ENCODE data around the gene CDKN2A. TPM values are rescaled to one million over a fixed set of nuclear protein-coding genes. Genes with fewer than 3 reads are reported as not detected.

The CDKN2A gene
- total RNA-seq, 1 experiment from 2014 or later: 0.35 TPM

- Histone ChIP-seq H4K8ac (replicated peaks; ENCODE audit: insufficient read length, low read depth, low read length) (no peak overlapping the region), H4K5ac (ENCODE audit: insufficient read length, low read depth, low read length) (no peak overlapping the region), H2BK15ac (ENCODE audit: low read depth, low read length) (no peak overlapping the region), H3K27ac (ENCODE audit: insufficient read length, low read depth, low read length) (no peak overlapping the region), H2BK12ac (ENCODE audit: insufficient read length, low read depth, low read length) (no peak overlapping the region), H3K14ac (ENCODE audit: insufficient read depth, low read length) (no peak overlapping the region), H3K56ac (ENCODE audit: insufficient read length, low read depth, low read length) (no peak overlapping the region), H3K23ac (ENCODE audit: insufficient read length, low read depth, low read length) (no peak overlapping the region), H2AFZ (ENCODE audit: low read length) (no peak overlapping the region), H2BK20ac (ENCODE audit: low read depth, low read length, poor library complexity, severe bottlenecking) (no peak overlapping the region), H3T11ph (ENCODE audit: low read length) (no peak overlapping the region), H3K18ac (ENCODE audit: insufficient read length, low read depth, low read length) (no peak overlapping the region), H2AK5ac (ENCODE audit: insufficient read length, low read length) (no peak overlapping the region), H3K27me3 (ENCODE audit: insufficient read depth, low read length) (no peaks in the 10 kb centered on the region), H2BK5ac (ENCODE audit: insufficient read length, low read length) (no peak overlapping the region), H3K4me2 (ENCODE audit: insufficient read depth, insufficient read length, low read length) (no peak overlapping the region), H4K91ac (ENCODE audit: insufficient read length, low read depth, low read length) (no peak overlapping the region), H3K4me1 (ENCODE audit: insufficient read depth, low read length) (no peaks in the 10 kb centered on the region; the same call in 1 of the 2 replicates), H2BK120ac (ENCODE audit: low read depth, low read length, poor library complexity, severe bottlenecking) (no peak overlapping the region), H3K4ac (ENCODE audit: low read depth, low read length) (no peak overlapping the region), H3K23me2 (ENCODE audit: insufficient read length, low read depth, low read length, poor library complexity, severe bottlenecking) (no peaks in the 10 kb centered on the region), H4K20me1 (ENCODE audit: control insufficient read depth, insufficient read depth, insufficient read length) (no peaks in the 10 kb centered on the region), H3K79me2 (ENCODE audit: insufficient read depth, low read length) (no peaks in the 10 kb centered on the region), H3K9ac (ENCODE audit: extremely low read depth, insufficient read length, low read length) (no peak overlapping the region), H3K9me3 (ENCODE audit: control insufficient read depth, low read depth, low read length) (no peaks in the 10 kb centered on the region), H3K79me1 (ENCODE audit: insufficient read depth, low read depth, low read length, poor library complexity, severe bottlenecking) (no peaks in the 10 kb centered on the region)
- WGBS (ENCODE audit: extremely low coverage, insufficient read length, low lambda C conversion rate): no CpG with 5 or more reads among the region's 4 CpGs
- H3K4me3 Mint-ChIP-seq: no peak overlapping the region
- peaks cover 3 to 4% of the 10 kb centered on the region in 2 experiments; a peak in 3 of 5 replicates for H3K9me3 Mint-ChIP-seq
- H3K36me3 Mint-ChIP-seq (ENCODE audit: insufficient read depth in 1 of 3, low read depth in 3 of 3): no peaks in the 10 kb centered on the region
- no peak for DNase-seq
- H3K4me1 Mint-ChIP-seq: peaks cover 0 to 3% of the 10 kb centered on the region in 2 experiments; a peak in 2 of 4 replicates
- no peaks in the 10 kb centered on the region; the same call in none of the 2 replicates for H3K27me3 Mint-ChIP-seq (ENCODE audit: low read depth)
- no peak for TF ChIP-seq CTCF (conservative IDR thresholded peaks at IDR 0.05)
- H3K27ac Mint-ChIP-seq: no peak overlapping the region; a peak in 1 of 7 replicates
These were observed 74.5 kb downstream of the CDKN2A start for GRCh38 chr9:21919377-21920362.

Other genes starting within 250 kb of the CDKN2A start
- gene MTAP, start 191.8 kb downstream of the CDKN2A start, total RNA-seq (2021): 91.5 and 102 TPM in 2 replicates
- gene CDKN2B-AS1, start 399 bp upstream of the CDKN2A start, total RNA-seq (2021): not detected in 2 replicates
- gene CDKN2B, start 14.9 kb upstream of the CDKN2A start, total RNA-seq (2021): 0.13 and 0.48 TPM in 2 replicates

Measured in H9 (cell line).